Mesodermal cell (in vitro differentiated cells): ENCODE measurements around the gene HERC6.
"Not testable (repeated sequence)": the region's sequence is repeated elsewhere in the genome, so short reads cannot be mapped to it uniquely, and the experiment has no call there.

Source experiments
- H3K27ac ChIP-seq: 2 replicates; pipeline ENCODE4 v1.7.0; 2013; ENCODE audit warnings: mild to moderate bottlenecking, low read depth, low read length, moderate library complexity; ENCODE audit not compliant: severe bottlenecking
- H3K36me3 ChIP-seq: 2 replicates; pipeline ENCODE4 v1.7.1; 2013; ENCODE audit warnings: mild to moderate bottlenecking, low read length, moderate library complexity; ENCODE audit not compliant: control insufficient read depth, insufficient read depth
- H3K4me1 ChIP-seq: one replicate; pipeline ENCODE4 v1.7.1; 2013; ENCODE audit warnings: mild to moderate bottlenecking, low read length; ENCODE audit not compliant: insufficient read depth, control insufficient read depth, poor library complexity, severe bottlenecking
- H3K4me3 ChIP-seq: 2 replicates; pipeline ENCODE4 v1.7.0; 2013; ENCODE audit warnings: low read length, control low read depth, mild to moderate bottlenecking; ENCODE audit not compliant: insufficient read depth, poor library complexity, severe bottlenecking; ENCODE audit errors: extremely low read depth
- H3K9me3 ChIP-seq: 2 replicates; pipeline ENCODE4 v1.7.1; 2013; ENCODE audit warnings: mild to moderate bottlenecking, low read length, moderate library complexity; ENCODE audit not compliant: control insufficient read depth
- WGBS, 2 experiments: methylation state at CpG; one replicate each; pipeline ENCODE4 v1.1.5; 2013; ENCODE audit warnings: missing lambda C conversion rate in 2 of 2; ENCODE audit not compliant: insufficient coverage in 2 of 2; 5-methylcytosine and 5-hydroxymethylcytosine counted together

Gene HERC6

GRCh38 chr4:88446124-88446523 lies 67.5 kb downstream of the HERC6 start:
- Histone ChIP-seq H3K27ac (no peak overlapping the region), H3K4me1 (no peaks in the 10 kb centered on the region), H3K9me3 (no peaks in the 10 kb centered on the region), H3K36me3 (no peaks in the 10 kb centered on the region), H3K4me3 (no peak overlapping the region)
- 50 to 95% methylated on average over 1 to 3 of the region's 3 CpGs for WGBS, 2 experiments

- Histone ChIP-seq H3K27ac (no peak overlapping the region), H3K9me3 (no peaks in the 10 kb centered on the region), H3K4me3 (no peak overlapping the region), H3K4me1 (no peaks in the 10 kb centered on the region), H3K36me3 (no peaks in the 10 kb centered on the region)
- WGBS, 2 experiments: 75 to 100% methylated on average over 3 to 4 of the region's 5 CpGs
Observed at GRCh38 chr4:88447371-88448095, 68.9 kb downstream of the HERC6 start.

DNA sequence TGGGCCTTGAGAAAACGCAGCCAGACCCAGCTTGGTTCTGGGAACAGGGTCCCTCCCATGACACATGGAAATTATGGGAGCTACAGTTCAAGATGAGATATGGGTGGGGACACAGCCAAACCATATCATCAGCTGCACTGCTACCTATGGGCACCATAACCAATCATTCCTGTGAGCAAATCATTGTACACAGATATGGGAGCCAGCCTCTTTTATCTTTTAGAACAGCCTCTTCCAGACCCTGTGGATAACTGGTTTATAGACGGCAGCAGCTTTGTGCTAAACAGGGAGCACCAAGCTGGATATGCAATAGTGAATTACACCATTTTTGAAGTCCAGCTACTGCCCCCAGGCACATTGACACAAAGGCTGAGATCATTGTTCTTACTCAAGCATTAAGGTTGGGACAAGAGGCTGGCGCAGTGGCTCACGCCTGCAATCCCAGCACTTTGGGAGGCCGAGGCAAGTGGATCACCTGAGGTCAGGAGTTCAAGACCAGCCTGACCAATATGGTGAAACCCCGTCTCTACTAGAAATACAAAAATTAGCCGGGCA lies 69.6 kb downstream of the HERC6 start:
- H3K9me3 ChIP-seq, H3K4me1 ChIP-seq, H3K4me3 ChIP-seq, H3K27ac ChIP-seq, H3K36me3 ChIP-seq: not testable (repeated sequence)
- WGBS, 2 experiments: 72 to 93% methylated on average over 3 to 5 of the region's 7 CpGs

- Histone ChIP-seq H3K27ac (no peak overlapping the region), H3K4me1 (no peaks in the 10 kb centered on the region), H3K36me3 (no peaks in the 10 kb centered on the region), H3K9me3 (no peaks in the 10 kb centered on the region), H3K4me3 (no peak overlapping the region)
Observed at GRCh38 chr4:88448889-88449288, 70.2 kb downstream of the HERC6 start.

GRCh38 chr4:88449290-88449689 lies 70.6 kb downstream of the HERC6 start:
- H3K4me3 ChIP-seq: no peak overlapping the region
- no peaks in the 10 kb centered on the region for H3K4me1 ChIP-seq
- no peaks in the 10 kb centered on the region for H3K36me3 ChIP-seq
- no peak overlapping the region for H3K27ac ChIP-seq
- H3K9me3 ChIP-seq: no peaks in the 10 kb centered on the region

DNA sequence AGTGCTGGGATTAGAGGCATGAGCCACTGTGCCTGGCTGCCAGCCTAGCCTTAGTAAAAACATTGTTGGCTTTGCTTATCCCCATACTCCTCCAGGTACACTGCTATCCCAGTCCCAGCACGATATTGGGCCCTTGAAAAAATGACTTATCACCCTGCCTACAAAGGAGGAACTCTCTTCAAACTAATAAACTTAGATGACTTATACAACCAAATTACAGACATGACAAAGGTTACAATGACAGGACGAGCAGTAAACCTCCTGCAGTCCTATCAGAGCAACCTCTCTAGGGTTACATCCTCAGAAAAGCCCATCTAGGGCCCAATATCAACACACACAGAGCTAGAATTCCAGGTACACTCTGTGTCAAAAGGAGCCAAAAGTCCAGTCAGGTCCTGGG lies 72.6 kb downstream of the HERC6 start:
- Histone ChIP-seq H3K4me1 (no peaks in the 10 kb centered on the region), H3K9me3 (no peaks in the 10 kb centered on the region), H3K27ac (no peak overlapping the region), H3K36me3 (no peaks in the 10 kb centered on the region), H3K4me3 (no peak overlapping the region)
- WGBS, 2 experiments: 77 to 88% methylated on average over 2 of the region's 2 CpGs

DNA sequence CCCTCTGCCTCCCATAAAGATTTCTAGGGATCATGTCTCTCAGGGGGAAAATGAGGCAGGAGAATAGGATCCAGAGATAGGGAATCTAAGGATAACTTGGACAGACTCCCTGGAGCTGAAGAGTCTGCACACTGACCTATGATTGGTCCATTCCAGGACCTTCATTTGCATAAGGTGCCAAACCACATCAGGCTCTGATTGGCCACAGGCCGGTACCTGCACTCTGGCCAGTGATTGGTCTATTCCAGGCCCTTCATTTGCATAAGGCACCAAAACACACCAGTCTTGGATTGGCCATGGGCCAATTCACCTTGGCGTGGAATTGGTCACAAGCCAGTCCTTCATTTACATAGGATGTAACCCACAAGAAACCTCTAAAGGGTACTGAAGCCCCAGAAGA lies 74.3 kb downstream of the HERC6 start:
- Histone ChIP-seq H3K9me3 (no peaks in the 10 kb centered on the region), H3K4me1 (no peaks in the 10 kb centered on the region), H3K4me3 (no peak overlapping the region), H3K36me3 (no peaks in the 10 kb centered on the region), H3K27ac (no peak overlapping the region)
- WGBS, 2 experiments: 89 to 97% methylated on average over 1 to 2 of the region's 2 CpGs

GRCh38 chr4:88456670-88457306 lies 78.1 kb downstream of the HERC6 start, which contains the start of gene HERC5:
Gene HERC5, plus strand, starts transcription at chr4:88457119. Its CDS starts 151 bp downstream, at chr4:88457270.
- H3K9me3 ChIP-seq: no peaks in the 10 kb centered on the region
- H3K4me1 ChIP-seq: no peaks in the 10 kb centered on the region
- H3K36me3 ChIP-seq: no peaks in the 10 kb centered on the region
- H3K27ac ChIP-seq: peak within 1 kb of the TSS; percentile 51
- H3K4me3 ChIP-seq: peak within 1 kb of the TSS; percentile 45
- 1 to 3% methylated on average over 43 to 56 of the region's 57 CpGs for WGBS, 2 experiments

- H3K27ac ChIP-seq: no peak overlapping the region
Observed at GRCh38 chr4:88457307-88458103, 78.9 kb downstream of the HERC6 start.

GRCh38 chr4:88458104-88458740 lies 79.6 kb downstream of the HERC6 start:
- H3K27ac ChIP-seq: no peak overlapping the region
- H3K4me3 ChIP-seq: no peak overlapping the region
- H3K36me3 ChIP-seq: no peaks in the 10 kb centered on the region
- H3K4me1 ChIP-seq: no peaks in the 10 kb centered on the region
- WGBS, 2 experiments: 36 to 38% methylated on average over 1 of the region's 7 CpGs
- H3K9me3 ChIP-seq: no peaks in the 10 kb centered on the region

More at GRCh38 chr4:88457307-88458103, 78.9 kb downstream of the HERC6 start:
- no peaks in the 10 kb centered on the region for H3K36me3 ChIP-seq
- 2 to 3% methylated on average over 46 to 61 of the region's 75 CpGs for WGBS, 2 experiments
- H3K4me1 ChIP-seq: no peaks in the 10 kb centered on the region
- H3K4me3 ChIP-seq: peak overlapping the region; percentile 45
- H3K9me3 ChIP-seq: no peaks in the 10 kb centered on the region
